CD4-positive, alpha-beta memory T cell (primary cell): ENCODE measurements around the gene DHRS7B. TPM values are rescaled to one million over a fixed set of nuclear protein-coding genes. Genes with fewer than 3 reads are reported as not detected.
"Not testable (repeated sequence)": the region's sequence is repeated elsewhere in the genome, so short reads cannot be mapped to it uniquely, and the experiment has no call there.

Experiments used
- CTCF ChIA-PET: fragments of 350-600 bp; sonication (Branson Sonifier 250); formaldehyde crosslinking; loops from one replicate; lab custom pipeline; 2021; ENCODE audit warnings: inconsistent platforms; ENCODE audit not compliant: partially characterized antibody; lab: Charles Lee
- POLR2A ChIA-PET: fragments of 350-600 bp; sonication (Branson Sonifier 250); formaldehyde crosslinking; loops from one replicate; lab custom pipeline; 2021; ENCODE audit not compliant: partially characterized antibody; lab: Charles Lee
- DNase-seq, 5 donors: peaks; one replicate each; pipeline versions ENCODE4 v3.0.0 to v3.0.0-alpha.2; 2020 to 2022; ENCODE audit warnings: mixed read lengths in 1 of 5
- H3K27ac ChIP-seq: one replicate; pipeline ENCODE4 v1.7.0; 2013; ENCODE audit warnings: low read depth, low read length
- H3K27me3 ChIP-seq: 2 replicates; pipeline ENCODE4 v1.7.0; 2013; ENCODE audit warnings: mild to moderate bottlenecking, low read length, moderate library complexity; ENCODE audit not compliant: insufficient read depth
- H3K36me3 ChIP-seq: 2 replicates; pipeline ENCODE4 v1.7.0; 2013; ENCODE audit warnings: mild to moderate bottlenecking, low read length, moderate library complexity; ENCODE audit not compliant: insufficient read depth
- H3K4me1 ChIP-seq: 2 replicates; pipeline ENCODE4 v1.7.0; 2013; ENCODE audit warnings: mild to moderate bottlenecking, low read length, moderate library complexity; ENCODE audit not compliant: insufficient read depth
- H3K4me3 ChIP-seq, 2 donors: one replicate each; pipeline ENCODE4 v1.7.0; 2013; ENCODE audit warnings: low read length in 2 of 2, mild to moderate bottlenecking in 1 of 2
- H3K9me3 ChIP-seq, 2 donors: one replicate each; pipeline ENCODE4 v1.7.0; 2013; ENCODE audit warnings: low read length in 2 of 2, control low read depth in 1 of 2; ENCODE audit not compliant: control insufficient read depth in 1 of 2
- H3K27ac Mint-ChIP-seq, 7 donors: one replicate each; pipeline ENCODE4 v1.8.0; 2020 to 2021; ENCODE audit warnings: mixed read lengths in 7 of 7, mild to moderate bottlenecking in 6 of 7, inconsistent platforms in 3 of 7, moderate library complexity in 3 of 7
- H3K27me3 Mint-ChIP-seq, 2 donors: one replicate each; pipeline ENCODE4 v1.8.0; 2020 to 2021; ENCODE audit warnings: mixed read lengths in 2 of 2
- H3K36me3 Mint-ChIP-seq, 2 donors: one replicate each; pipeline ENCODE4 v1.8.0; 2020 to 2021; ENCODE audit warnings: mixed read lengths in 2 of 2, inconsistent platforms in 1 of 2, mild to moderate bottlenecking in 1 of 2
- H3K4me1 Mint-ChIP-seq, 4 donors: one replicate each; pipeline ENCODE4 v1.8.0; 2020 to 2021; ENCODE audit warnings: mixed read lengths in 4 of 4, mild to moderate bottlenecking in 1 of 4
- H3K4me3 Mint-ChIP-seq, 8 donors: one replicate each; pipeline ENCODE4 v1.8.0; 2020 to 2021; ENCODE audit warnings: mixed read lengths in 8 of 8, mild to moderate bottlenecking in 7 of 8, moderate library complexity in 6 of 8, inconsistent platforms in 3 of 8
- H3K9me3 Mint-ChIP-seq, 8 donors: one replicate each; pipeline ENCODE4 v1.8.0; 2020 to 2021; ENCODE audit warnings: mixed read lengths in 8 of 8, mild to moderate bottlenecking in 5 of 8, inconsistent platforms in 3 of 8, moderate library complexity in 1 of 8
- intact Hi-C: fragments of 100-400 bp; cut with micrococcal nuclease; formaldehyde crosslinking; loops from one replicate; pipeline ENCODE4 v1.15.1; 2023
- polyA plus RNA-seq, 2 donors: library from polyadenylated mRNA; unstranded; fragments of 300-500 nt; fragmentation: Illumina TruSeq; gene quantifications; one replicate each; pipeline ENCODE4 v1.2.3, GENCODE V29; 2021
- total RNA-seq, 2 experiments: library from RNA; stranded (reverse); gene quantifications; one replicate each; pipeline ENCODE4 v1.2.3, GENCODE V29; 2021

Gene DHRS7B
- total and polyA plus RNA-seq, 4 experiments from 2014 or later, result 8.2 to 10.5 (median 9.7) TPM

GRCh38 chr17:21134559-21134958, 7.8 kb downstream of the DHRS7B start:
- Mint-ChIP-seq H3K9me3 (peaks cover 0 to 20% (median 2%) of the 10 kb centered on the region in 8 donors), H3K4me3 (no peak overlapping the region)
- CTCF ChIA-PET, result interaction anchor here (4.8 kb wide), 1 partner anchor 15 kb away, joined by 39 read pairs; no protein-coding TSS in a partner anchor

GRCh38 chr17:21140911-21141310, 14.1 kb downstream of the DHRS7B start:
- ChIA-PET CTCF (interaction anchor here (1.1 kb wide), 1 partner anchor 19 kb away, joined by 3 read pairs; no protein-coding TSS in a partner anchor), POLR2A (no interaction called here)
- Histone ChIP-seq H3K9me3 (no peaks in the 10 kb centered on the region), H3K36me3 (peaks cover 4% of the 10 kb centered on the region), H3K27ac (no peak overlapping the region), H3K4me3 (no peak overlapping the region), H3K4me1 (no peaks in the 10 kb centered on the region), H3K27me3 (no peaks in the 10 kb centered on the region)
- Mint-ChIP-seq H3K36me3 (peaks cover 10 to 11% of the 10 kb centered on the region in 2 donors), H3K27me3 (no peaks in the 10 kb centered on the region), H3K4me3 (no peak overlapping the region), H3K4me1 (no peaks in the 10 kb centered on the region), H3K9me3 (peaks cover 0 to 4% (median 0%) of the 10 kb centered on the region in 8 donors), H3K27ac (no peak overlapping the region)
- intact Hi-C loops, result no loop called here
- DNase-seq, result no peak

More at GRCh38 chr17:21134559-21134958, 7.8 kb downstream of the DHRS7B start:
- no peak for DNase-seq
- Histone ChIP-seq H3K4me1 (no peaks in the 10 kb centered on the region), H3K27me3 (no peaks in the 10 kb centered on the region), H3K27ac (no peak overlapping the region), H3K9me3 (no peaks in the 10 kb centered on the region), H3K4me3 (no peak overlapping the region), H3K36me3 (no peaks in the 10 kb centered on the region)
- peaks cover 0 to 8% (median 2%) of the 10 kb centered on the region in 4 donors for H3K4me1 Mint-ChIP-seq
- peaks cover 5 to 12% of the 10 kb centered on the region in 2 donors for H3K36me3 Mint-ChIP-seq
- no peak overlapping the region for H3K27ac Mint-ChIP-seq
- intact Hi-C loops, result no loop called here
- POLR2A ChIA-PET, result no interaction called here
- no peaks in the 10 kb centered on the region for H3K27me3 Mint-ChIP-seq

- intact Hi-C loops, result no loop called here
Observed at GRCh38 chr17:21141331-21141730, 14.6 kb downstream of the DHRS7B start.

GRCh38 chr17:21142065-21142464, 15.3 kb downstream of the DHRS7B start:
- H3K27me3 Mint-ChIP-seq, H3K27ac Mint-ChIP-seq, H3K36me3 ChIP-seq, DNase-seq, H3K4me3 Mint-ChIP-seq, H3K4me1 Mint-ChIP-seq, CTCF ChIA-PET, H3K4me3 ChIP-seq, H3K4me1 ChIP-seq, H3K27me3 ChIP-seq, H3K27ac ChIP-seq, H3K9me3 ChIP-seq, H3K9me3 Mint-ChIP-seq, intact Hi-C loops: not testable (repeated sequence)
- peaks cover 19 to 22% of the 10 kb centered on the region in 2 donors for H3K36me3 Mint-ChIP-seq
- POLR2A ChIA-PET, result interaction anchor here (0.8 kb wide), 1 partner anchor 146 kb away, joined by 3 read pairs; no protein-coding TSS in a partner anchor

More at GRCh38 chr17:21141331-21141730, 14.6 kb downstream of the DHRS7B start:
- Histone ChIP-seq H3K4me3 (no peak overlapping the region), H3K9me3 (no peaks in the 10 kb centered on the region), H3K27ac (no peak overlapping the region), H3K36me3 (peaks cover 4% of the 10 kb centered on the region), H3K4me1 (no peaks in the 10 kb centered on the region), H3K27me3 (no peaks in the 10 kb centered on the region)
- H3K9me3 Mint-ChIP-seq, result peaks cover 0 to 4% (median 0%) of the 10 kb centered on the region in 8 donors
- H3K4me1 Mint-ChIP-seq, result no peaks in the 10 kb centered on the region
- POLR2A ChIA-PET, result interaction anchor here (0.8 kb wide), 1 partner anchor 147 kb away, joined by 3 read pairs; no protein-coding TSS in a partner anchor
- no peak for DNase-seq
- H3K4me3 Mint-ChIP-seq, result no peak overlapping the region
- CTCF ChIA-PET, result no interaction called here
- no peaks in the 10 kb centered on the region for H3K27me3 Mint-ChIP-seq
- H3K27ac Mint-ChIP-seq, result no peak overlapping the region
- H3K36me3 Mint-ChIP-seq, result peaks cover 13 to 15% of the 10 kb centered on the region in 2 donors

- H3K27ac Mint-ChIP-seq, result peak overlapping the region in 1 of 7 donors; percentile 36
- intact Hi-C loops, result no loop called here
- H3K9me3 Mint-ChIP-seq, result peaks cover 0 to 4% (median 2%) of the 10 kb centered on the region in 8 donors
- H3K36me3 ChIP-seq, result peaks cover 4% of the 10 kb centered on the region
- H3K4me3 ChIP-seq, result no peak overlapping the region
- H3K4me1 ChIP-seq, result no peaks in the 10 kb centered on the region
- H3K27me3 Mint-ChIP-seq, result no peaks in the 10 kb centered on the region
- ChIA-PET POLR2A (no interaction called here), CTCF (no interaction called here)
- peaks cover 0 to 1% (median 0%) of the 10 kb centered on the region in 4 donors for H3K4me1 Mint-ChIP-seq
- no peak overlapping the region for H3K4me3 Mint-ChIP-seq
- no peaks in the 10 kb centered on the region for H3K27me3 ChIP-seq
- DNase-seq, result no peak
- no peaks in the 10 kb centered on the region for H3K9me3 ChIP-seq
- H3K36me3 Mint-ChIP-seq, result peaks cover 19 to 27% of the 10 kb centered on the region in 2 donors
- no peak overlapping the region for H3K27ac ChIP-seq
Observed at GRCh38 chr17:21143695-21144094, 16.9 kb downstream of the DHRS7B start.

- POLR2A ChIA-PET, H3K36me3 ChIP-seq, CTCF ChIA-PET, intact Hi-C loops, H3K4me1 Mint-ChIP-seq, H3K4me3 Mint-ChIP-seq, H3K27me3 ChIP-seq, H3K27ac Mint-ChIP-seq, DNase-seq, H3K4me3 ChIP-seq, H3K9me3 ChIP-seq, H3K27ac ChIP-seq, H3K4me1 ChIP-seq, H3K9me3 Mint-ChIP-seq, H3K27me3 Mint-ChIP-seq: not testable (repeated sequence)
- peaks cover 21 to 33% of the 10 kb centered on the region in 2 donors for H3K36me3 Mint-ChIP-seq
Observed at GRCh38 chr17:21144299-21144698, 17.5 kb downstream of the DHRS7B start.

- H3K4me3 ChIP-seq, result no peak overlapping the region
- POLR2A ChIA-PET, result no interaction called here
- Mint-ChIP-seq H3K27ac (no peak overlapping the region), H3K4me3 (peak overlapping the region in 1 of 8 donors; percentile 41), H3K27me3 (no peaks in the 10 kb centered on the region), H3K36me3 (peaks cover 21 to 37% of the 10 kb centered on the region in 2 donors), H3K4me1 (peaks cover 0 to 4% (median 1%) of the 10 kb centered on the region in 4 donors), H3K9me3 (peaks cover 0 to 9% (median 4%) of the 10 kb centered on the region in 8 donors)
- H3K9me3 ChIP-seq, result no peaks in the 10 kb centered on the region
- DNase-seq, result no peak
- H3K4me1 ChIP-seq, result no peaks in the 10 kb centered on the region
- peaks cover 4% of the 10 kb centered on the region for H3K36me3 ChIP-seq
- no peaks in the 10 kb centered on the region for H3K27me3 ChIP-seq
- intact Hi-C loops, result no loop called here
- CTCF ChIA-PET, result no interaction called here
- H3K27ac ChIP-seq, result no peak overlapping the region
Observed at GRCh38 chr17:21146362-21147015, 19.7 kb downstream of the DHRS7B start.
